ENCODE results near the gene FGFR3. TPM values are rescaled to one million over a fixed set of nuclear protein-coding genes. Genes with fewer than 3 reads are reported as not detected.

FGFR3 gene
- total RNA-seq (10 to 100 TPM in 1 of 4 donors, 1 to 10 TPM in 3; 6.4 to 17.5 (median 8.8) TPM), polyA plus RNA-seq (4.5 TPM)
- long read RNA-seq, donor 1, partial matches to known transcripts: 11 of 13 reads
- long read RNA-seq, donor 1, other reads (novel, unspliced or antisense): 2 of 13 reads
- long read RNA-seq, donor 2, partial matches to known transcripts: 9 of 11 reads
- long read RNA-seq, donor 2, other reads (novel, unspliced or antisense): 2 of 11 reads
- long read RNA-seq, donor 3, partial matches to known transcripts: 3 of 5 reads
- long read RNA-seq, donor 3, other reads (novel, unspliced or antisense): 2 of 5 reads
- long read RNA-seq, donor 4, partial matches to known transcripts: 9 of 13 reads
- long read RNA-seq, donor 4, other reads (novel, unspliced or antisense): 4 of 13 reads

- no peaks in the 10 kb centered on the region for H3K9me3 ChIP-seq (ENCODE audit: control insufficient read depth, low read length)
- peak within 1 kb of the TSS; percentile 78 for H3K4me3 ChIP-seq (ENCODE audit: low read length)
- H3K27me3 ChIP-seq (ENCODE audit: control insufficient read depth, insufficient read depth): no peaks in the 10 kb centered on the region
- H3K27ac ChIP-seq (ENCODE audit: low read length): no peak within 1 kb of the TSS
- intact Hi-C loops (cut with DNase I): no loop called here
- WGBS: 3% methylated on average over 95 of the region's 95 CpGs
- peak in 2 of 3 donors; percentile 56 to 80 for DNase-seq
- no peaks in the 10 kb centered on the region for H3K4me1 ChIP-seq (ENCODE audit: control insufficient read depth, insufficient read depth, low read length)
- peak; percentile 73 to 86 for ATAC-seq
Measured at GRCh38 chr4:1792832-1793495, at the start of gene FGFR3. Gene FGFR3, plus strand, starts transcription at chr4:1793293. Its CDS starts 642 bp downstream, at chr4:1793935.

- H3K4me3 ChIP-seq (ENCODE audit: low read length): no peak overlapping the region
- H3K4me1 ChIP-seq (ENCODE audit: control insufficient read depth, insufficient read depth, low read length): no peaks in the 10 kb centered on the region
- intact Hi-C loops (cut with DNase I): loop anchor here in 1 of 4 donors (5.0 kb wide), 1 partner anchor 69 kb away; no protein-coding TSS in a partner anchor
- DNase-seq: no peak
- no peaks in the 10 kb centered on the region for H3K27me3 ChIP-seq (ENCODE audit: control insufficient read depth, insufficient read depth)
- no peak for ATAC-seq
- H3K27ac ChIP-seq (ENCODE audit: low read length): no peak overlapping the region
- 95% methylated on average over 12 of the region's 12 CpGs for WGBS
- H3K9me3 ChIP-seq (ENCODE audit: control insufficient read depth, low read length): no peaks in the 10 kb centered on the region
Measured at GRCh38 chr4:1743551-1743950, 49.5 kb upstream of the FGFR3 start.

- Histone ChIP-seq H3K4me3 (ENCODE audit: low read length) (no peak overlapping the region), H3K27ac (ENCODE audit: low read length) (no peak overlapping the region), H3K4me1 (ENCODE audit: control insufficient read depth, insufficient read depth, low read length) (no peaks in the 10 kb centered on the region), H3K27me3 (ENCODE audit: control insufficient read depth, insufficient read depth) (no peaks in the 10 kb centered on the region), H3K9me3 (ENCODE audit: control insufficient read depth, low read length) (no peaks in the 10 kb centered on the region)
- DNase-seq (no peak), ATAC-seq (no peak)
- intact Hi-C loops (cut with DNase I): loop anchor here in 1 of 4 donors (5.0 kb wide), 1 partner anchor 68 kb away; no protein-coding TSS in a partner anchor
- 91% methylated on average over 6 of the region's 6 CpGs for WGBS
Measured at GRCh38 chr4:1743975-1744374, 49.1 kb upstream of the FGFR3 start.

GRCh38 chr4:1744552-1744951, 48.5 kb upstream of the FGFR3 start:
- H3K4me3 ChIP-seq (ENCODE audit: low read length): no peak overlapping the region
- ATAC-seq (no peak), DNase-seq (no peak)
- no peaks in the 10 kb centered on the region for H3K27me3 ChIP-seq (ENCODE audit: control insufficient read depth, insufficient read depth)
- no peaks in the 10 kb centered on the region for H3K9me3 ChIP-seq (ENCODE audit: control insufficient read depth, low read length)
- intact Hi-C loops (cut with DNase I): loop anchor here in 1 of 4 donors (5.0 kb wide), 1 partner anchor 68 kb away; no protein-coding TSS in a partner anchor
- no peaks in the 10 kb centered on the region for H3K4me1 ChIP-seq (ENCODE audit: control insufficient read depth, insufficient read depth, low read length)
- WGBS: 94% methylated on average over 14 of the region's 14 CpGs
- H3K27ac ChIP-seq (ENCODE audit: low read length): no peak overlapping the region

- intact Hi-C loops (cut with DNase I): loop anchor here in 2 of 4 donors (5.0 kb wide), 1 partner anchor 152 kb away; no protein-coding TSS in a partner anchor
- Histone ChIP-seq H3K27ac (ENCODE audit: low read length) (no peak overlapping the region), H3K27me3 (ENCODE audit: control insufficient read depth, insufficient read depth) (no peaks in the 10 kb centered on the region), H3K9me3 (ENCODE audit: control insufficient read depth, low read length) (no peaks in the 10 kb centered on the region), H3K4me1 (ENCODE audit: control insufficient read depth, insufficient read depth, low read length) (no peaks in the 10 kb centered on the region), H3K4me3 (ENCODE audit: low read length) (no peak overlapping the region)
- WGBS: 90% methylated on average over 13 of the region's 13 CpGs
- DNase-seq: no peak
- ATAC-seq: no peak
Measured at GRCh38 chr4:1745165-1745564, 47.9 kb upstream of the FGFR3 start.

GRCh38 chr4:1745697-1746096, 47.4 kb upstream of the FGFR3 start:
- no peaks in the 10 kb centered on the region for H3K4me1 ChIP-seq (ENCODE audit: control insufficient read depth, insufficient read depth, low read length)
- ATAC-seq (no peak), DNase-seq (no peak)
- no peak overlapping the region for H3K4me3 ChIP-seq (ENCODE audit: low read length)
- H3K9me3 ChIP-seq (ENCODE audit: control insufficient read depth, low read length): no peaks in the 10 kb centered on the region
- H3K27ac ChIP-seq (ENCODE audit: low read length): no peak overlapping the region
- WGBS: 82% methylated on average over 12 of the region's 12 CpGs
- no peaks in the 10 kb centered on the region for H3K27me3 ChIP-seq (ENCODE audit: control insufficient read depth, insufficient read depth)
- intact Hi-C loops (cut with DNase I): loop anchor here in 2 of 4 donors (2.0 to 5.0 kb wide), 2 partner anchors 65 to 152 kb away; no protein-coding TSS in a partner anchor

GRCh38 chr4:1746265-1746691, 46.8 kb upstream of the FGFR3 start:
- 16% methylated on average over 17 of the region's 17 CpGs for WGBS
- peak; percentile 81 to 92 (median 89) for DNase-seq
- Histone ChIP-seq H3K9me3 (ENCODE audit: control insufficient read depth, low read length) (no peaks in the 10 kb centered on the region), H3K4me3 (ENCODE audit: low read length) (no peak overlapping the region), H3K27me3 (ENCODE audit: control insufficient read depth, insufficient read depth) (no peaks in the 10 kb centered on the region), H3K4me1 (ENCODE audit: control insufficient read depth, insufficient read depth, low read length) (no peaks in the 10 kb centered on the region), H3K27ac (ENCODE audit: low read length) (no peak overlapping the region)
- peak; percentile 60 to 78 for ATAC-seq
- intact Hi-C loops (cut with DNase I): loop anchor here in 2 of 4 donors (2.0 to 5.0 kb wide), 2 partner anchors 65 to 151 kb away; no protein-coding TSS in a partner anchor

GRCh38 chr4:1746919-1747602, 46.0 kb upstream of the FGFR3 start:
- no peaks in the 10 kb centered on the region for H3K27me3 ChIP-seq (ENCODE audit: control insufficient read depth, insufficient read depth)
- H3K9me3 ChIP-seq (ENCODE audit: control insufficient read depth, low read length): no peaks in the 10 kb centered on the region
- H3K4me1 ChIP-seq (ENCODE audit: control insufficient read depth, insufficient read depth, low read length): no peaks in the 10 kb centered on the region
- H3K27ac ChIP-seq (ENCODE audit: low read length): no peak overlapping the region
- intact Hi-C loops (cut with DNase I): loop anchor here in 2 of 4 donors (2.0 to 5.0 kb wide), 2 partner anchors 64 to 150 kb away; no protein-coding TSS in a partner anchor
- H3K4me3 ChIP-seq (ENCODE audit: low read length): no peak overlapping the region
- ATAC-seq: no peak
- WGBS: 77% methylated on average over 33 of the region's 33 CpGs
- DNase-seq: no peak

- ATAC-seq (no peak), DNase-seq (no peak)
- intact Hi-C loops (cut with DNase I): loop anchor here in 2 of 4 donors (2.0 to 5.0 kb wide), 2 partner anchors 63 to 150 kb away; no protein-coding TSS in a partner anchor
- WGBS: 85% methylated on average over 16 of the region's 16 CpGs
- no peaks in the 10 kb centered on the region for H3K9me3 ChIP-seq (ENCODE audit: control insufficient read depth, low read length)
- no peaks in the 10 kb centered on the region for H3K4me1 ChIP-seq (ENCODE audit: control insufficient read depth, insufficient read depth, low read length)
- H3K27me3 ChIP-seq (ENCODE audit: control insufficient read depth, insufficient read depth): no peaks in the 10 kb centered on the region
- H3K4me3 ChIP-seq (ENCODE audit: low read length): no peak overlapping the region
- H3K27ac ChIP-seq (ENCODE audit: low read length): no peak overlapping the region
Measured at GRCh38 chr4:1747603-1747967, 45.5 kb upstream of the FGFR3 start.

- Histone ChIP-seq H3K27ac (ENCODE audit: low read length) (no peak overlapping the region), H3K9me3 (ENCODE audit: control insufficient read depth, low read length) (no peaks in the 10 kb centered on the region), H3K4me3 (ENCODE audit: low read length) (no peak overlapping the region), H3K27me3 (ENCODE audit: control insufficient read depth, insufficient read depth) (no peaks in the 10 kb centered on the region), H3K4me1 (ENCODE audit: control insufficient read depth, insufficient read depth, low read length) (no peaks in the 10 kb centered on the region)
- WGBS: 4% methylated on average over 29 of the region's 29 CpGs
- intact Hi-C loops (cut with DNase I): loop anchor here in 2 of 4 donors (2.0 to 5.0 kb wide), 2 partner anchors 60 to 149 kb away; no protein-coding TSS in a partner anchor
- ATAC-seq (peak; percentile 26 to 38), DNase-seq (peak; percentile 79 to 91 (median 89))
Measured at GRCh38 chr4:1748465-1748995, 44.6 kb upstream of the FGFR3 start.

Measured in right cardiac atrium (tissue), 5 donors.